A549 (cell line): ENCODE measurements around the gene CLCNKB. TPM values are rescaled to one million over a fixed set of nuclear protein-coding genes. Genes with fewer than 3 reads are reported as not detected.
"Not testable (repeated sequence)": the region's sequence is repeated elsewhere in the genome, so short reads cannot be mapped to it uniquely, and the experiment has no call there.

ENCODE experiments used
- ATAC-seq, 2 experiments: fragments of 200-7000 bp in 1 of 2; fragments of >200 bp in 1 of 2; cut with Nextera tagmentation in 1 of 2; cut with Tn5 transposase in 1 of 2; 3 replicates each; pipeline versions ENCODE4 v1.8.0 to v1.9.1; 2018 to 2020; ENCODE audit warnings: mild to moderate bottlenecking in 1 of 2, moderate library complexity in 1 of 2
- CTCF ChIA-PET: fragments of 300-600 bp; sonication (Branson Sonifier 250); formaldehyde crosslinking; extraction: SDS; loops from one replicate; lab custom pipeline; 2021; ENCODE audit warnings: antibody characterized with exemption, inconsistent platforms; lab: Yijun Ruan, JAX
- POLR2A ChIA-PET: fragments of 350-600 bp; formaldehyde crosslinking; extraction: SDS; loops from one replicate; lab custom pipeline; 2021; ENCODE audit warnings: antibody characterized with exemption, inconsistent platforms; lab: Yijun Ruan, JAX
- DNase-seq, 2 experiments: peaks; one replicate each; pipeline versions ENCODE4 v3.0.0 to v3.0.0-alpha.2; 2011 to 2016; ENCODE audit warnings: low read depth in 1 of 2, low spot score in 1 of 2
- FAIRE-seq: peaks from 2 replicates; lab custom pipeline; 2011; peaks lifted over from hg19 to GRCh38; lab: Jason Lieb, UNC
- H3K27ac ChIP-seq, 2 experiments: fragments of >200 bp; sonication (Bioruptor Twin); formaldehyde crosslinking; 3 replicates each; pipeline ENCODE4 v1.5.1; 2016 to 2017
- H3K4me1 ChIP-seq: fragments of >200 bp; sonication (Bioruptor Twin); formaldehyde crosslinking; 3 replicates; pipeline ENCODE4 v1.6.1; 2016
- H3K4me2 ChIP-seq: fragments of >200 bp; sonication (Bioruptor Twin); formaldehyde crosslinking; 3 replicates; pipeline ENCODE4 v1.6.1; 2016
- H3K4me3 ChIP-seq: fragments of >200 bp; sonication (Bioruptor Twin); formaldehyde crosslinking; 3 replicates; pipeline ENCODE4 v1.5.1; 2016
- H3K9me3 ChIP-seq: fragments of >200 bp; sonication (Bioruptor Twin); formaldehyde crosslinking; 3 replicates; pipeline ENCODE4 v1.6.1; 2016
- CBX2 ChIP-seq: fragments of 200-600 bp; sonication (generic); IDR thresholded peaks from 2 replicates; pipeline ENCODE4 v1.6.1; 2016; ENCODE audit warnings: low read depth, mild to moderate bottlenecking, borderline replicate concordance
- CBX8 ChIP-seq: fragments of 200-600 bp; sonication (generic); IDR thresholded peaks from 2 replicates; pipeline ENCODE4 v1.6.1; 2016
- CEBPB ChIP-seq, 2 experiments: fragments of >200 bp in 1 of 2; sonication (Bioruptor Twin) in 1 of 2; formaldehyde crosslinking in 1 of 2; IDR thresholded peaks; 2 replicates each; pipeline ENCODE4 v1.6.1; 2012 to 2016
- CHD2 ChIP-seq: fragments of 150-350 bp; IDR thresholded peaks from 2 replicates; pipeline ENCODE4 v1.6.1; 2014; ENCODE audit warnings: low read length; ENCODE audit not compliant: partially characterized antibody
- CHD4 ChIP-seq: fragments of 200-600 bp; sonication (generic); IDR thresholded peaks from 2 replicates; pipeline ENCODE4 v1.6.1; 2016; ENCODE audit warnings: antibody characterized with exemption, mild to moderate bottlenecking, borderline replicate concordance
- CTCF ChIP-seq: fragments of >200 bp; sonication (Bioruptor Twin); formaldehyde crosslinking; IDR thresholded peaks from 3 replicates; pipeline ENCODE4 v1.5.1; 2016
- FOSL2 ChIP-seq, 2 experiments: fragments of 450-650 bp in 1 of 2; fragments of >200 bp in 1 of 2; sonication (Bioruptor Twin) in 1 of 2; formaldehyde crosslinking; IDR thresholded peaks; 2 replicates each; pipeline versions ENCODE4 v1.5.0 to v1.6.1; 2016 to 2020; ENCODE audit warnings: mild to moderate bottlenecking in 1 of 2, moderate library complexity in 1 of 2
- HDAC2 ChIP-seq: fragments of 200-600 bp; sonication (generic); IDR thresholded peaks from 2 replicates; pipeline ENCODE4 v1.6.1; 2016
- HEYL ChIP-seq: fragments of 250-450 bp; sonication (Bioruptor Pico); IDR thresholded peaks from 2 replicates; pipeline ENCODE4 v1.8.0; 2021; ENCODE audit warnings: mild to moderate bottlenecking, moderate library complexity
- HOXA7 ChIP-seq: fragments of 250-450 bp; sonication (Bioruptor Pico); IDR thresholded peaks from 2 replicates; pipeline ENCODE4 v1.5.0; 2020; ENCODE audit warnings: mild to moderate bottlenecking, moderate library complexity
- HOXB5 ChIP-seq: fragments of 250-450 bp; sonication (Bioruptor Pico); IDR thresholded peaks from 2 replicates; pipeline ENCODE4 v1.5.0; 2020; ENCODE audit warnings: mild to moderate bottlenecking, moderate library complexity
- JUN ChIP-seq, 2 experiments: fragments of >200 bp; sonication (Bioruptor Twin); formaldehyde crosslinking; IDR thresholded peaks; 2 replicates in 1 of 2; 3 replicates in 1 of 2; pipeline ENCODE4 v1.6.1; 2016 to 2017
- PHF8 ChIP-seq: fragments of 200-600 bp; sonication (generic); IDR thresholded peaks from 2 replicates; pipeline ENCODE4 v1.6.1; 2016; ENCODE audit warnings: low read depth, mild to moderate bottlenecking, antibody characterized with exemption, moderate library complexity, borderline replicate concordance
- POLR2A ChIP-seq: IDR thresholded peaks from 2 replicates; pipeline ENCODE4 v1.6.1; 2012; ENCODE audit warnings: mild to moderate bottlenecking, low read length
- RCOR1 ChIP-seq: fragments of 150-350 bp; IDR thresholded peaks from 2 replicates; pipeline ENCODE4 v1.6.1; 2014; ENCODE audit warnings: antibody characterized with exemption, low read length, low read depth
- SMC3 ChIP-seq: fragments of >200 bp; sonication (Bioruptor Twin); formaldehyde crosslinking; IDR thresholded peaks from 3 replicates; pipeline ENCODE4 v1.6.1; 2018; ENCODE audit warnings: inconsistent platforms
- ZNF302 ChIP-seq: fragments of 250-450 bp; sonication (Bioruptor Pico); IDR thresholded peaks from 2 replicates; pipeline ENCODE4 v1.9.0; 2021; ENCODE audit warnings: inconsistent platforms, mild to moderate bottlenecking, moderate library complexity
- WGBS: methylation state at CpG from one replicate; pipeline ENCODE4 v1.1.6; 2017; ENCODE audit errors: missing lambda C conversion rate; 5-methylcytosine and 5-hydroxymethylcytosine counted together
- polyA plus RNA-seq, 4 experiments: library from polyadenylated mRNA; depleted of rRNA in 3 of 4; stranded (reverse); fragments of >200 nt; fragmentation: RNase III in 1 of 4; extraction: RNeasy Plus Mini Kit Qiagen cat#74134 plus additional on column Dnase treatment in 1 of 4; gene quantifications; 2 replicates in 3 of 4; 3 replicates in 1 of 4; pipeline ENCODE4 v1.2.3, GENCODE V29; 2011 to 2017

The CLCNKB gene
- polyA plus RNA-seq, 2 of the 4 experiments (the other 2 are of a cell fraction), result 0.08 to 0.14 TPM

- WGBS, result 67% methylated on average over 5 of the region's 9 CpGs
- ChIA-PET POLR2A (no interaction called here), CTCF (interaction anchor here (1.0 to 1.4 kb wide), 3 partner anchors 10 to 32 kb away, joined by 3 to 5 read pairs (median 4); no protein-coding TSS in a partner anchor)
- TF ChIP-seq HOXB5 (CRISPR knock-in tag) (no peak), CBX8 (no peak), HDAC2 (no peak), CHD4 (no peak), SMC3 (no peak), PHF8 (no peak), CTCF (no peak), JUN (IDR thresholded peaks at IDR 0.05) (no peak)
- Histone ChIP-seq H3K4me3 (no peak overlapping the region), H3K9me3 (no peaks in the 10 kb centered on the region), H3K4me1 (no peaks in the 10 kb centered on the region), H3K4me2 (no peak overlapping the region), H3K27ac (no peak overlapping the region)
- no peak for FAIRE-seq
- DNase-seq, result no peak
- ATAC-seq, result peak in 1 of 2 experiments; percentile 45; a peak in 2 of 6 replicates
Measured at GRCh38 chr1:16042096-16042495, 1.5 kb upstream of the CLCNKB start.

DNA sequence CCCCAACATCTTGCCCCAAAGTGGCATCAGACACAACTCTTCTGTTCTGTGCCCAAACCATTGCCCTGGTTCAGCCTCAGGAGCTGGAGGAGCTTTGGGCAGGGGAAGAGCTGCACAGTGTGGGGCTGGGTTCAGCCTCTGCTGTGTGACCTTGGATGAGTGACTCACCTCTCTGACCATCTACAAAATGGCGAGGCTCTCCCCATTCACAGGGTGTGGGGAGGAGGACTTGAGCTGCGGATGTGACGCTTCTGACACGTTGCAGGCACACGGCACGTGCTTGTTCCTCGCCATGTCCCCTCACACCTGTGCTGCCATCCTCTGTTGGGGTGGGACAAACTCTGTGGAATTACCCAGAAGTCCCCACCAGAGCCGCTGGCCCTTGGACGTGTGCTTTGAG lies 928 bp upstream of the CLCNKB start:
- H3K4me2 ChIP-seq, FAIRE-seq, H3K4me3 ChIP-seq, DNase-seq, H3K27ac ChIP-seq, H3K4me1 ChIP-seq, H3K9me3 ChIP-seq, POLR2A ChIA-PET: not testable (repeated sequence)
- CTCF ChIA-PET, result interaction anchor here (1.4 kb wide), 1 partner anchor 33 kb away, joined by 4 read pairs; no protein-coding TSS in a partner anchor
- WGBS, result 60% methylated on average over 4 of the region's 9 CpGs
- ATAC-seq, result peak; percentile 20 to 23; a peak in 1 of 6 replicates

- POLR2A ChIA-PET, result no interaction called here
- no peak overlapping the region for H3K27ac ChIP-seq
- WGBS, result 83% methylated on average over 1 of the region's 5 CpGs
- TF ChIP-seq CEBPB (IDR thresholded peaks at IDR 0.05) (no peak), CBX2 (no peak), RCOR1 (no peak), POLR2A (no peak), CHD4 (no peak)
- TF ChIP-seq, all 56 proteins: peak for 0
- H3K4me2 ChIP-seq, result no peak overlapping the region
- FAIRE-seq (no peak), ATAC-seq (no peak), DNase-seq (no peak)
- CTCF ChIA-PET, result interaction anchor here (1.0 to 3.2 kb wide), 4 partner anchors 10 to 35 kb away, joined by 4 to 18 read pairs (median 5); partner anchors contain the start of gene FAM131C
- no peaks in the 10 kb centered on the region; the same call in 2 of the 3 replicates for H3K4me1 ChIP-seq
- no peaks in the 10 kb centered on the region for H3K9me3 ChIP-seq
- no peak overlapping the region for H3K4me3 ChIP-seq
Measured at GRCh38 chr1:16043950-16044349, 368 bp downstream of the CLCNKB start.

DNA sequence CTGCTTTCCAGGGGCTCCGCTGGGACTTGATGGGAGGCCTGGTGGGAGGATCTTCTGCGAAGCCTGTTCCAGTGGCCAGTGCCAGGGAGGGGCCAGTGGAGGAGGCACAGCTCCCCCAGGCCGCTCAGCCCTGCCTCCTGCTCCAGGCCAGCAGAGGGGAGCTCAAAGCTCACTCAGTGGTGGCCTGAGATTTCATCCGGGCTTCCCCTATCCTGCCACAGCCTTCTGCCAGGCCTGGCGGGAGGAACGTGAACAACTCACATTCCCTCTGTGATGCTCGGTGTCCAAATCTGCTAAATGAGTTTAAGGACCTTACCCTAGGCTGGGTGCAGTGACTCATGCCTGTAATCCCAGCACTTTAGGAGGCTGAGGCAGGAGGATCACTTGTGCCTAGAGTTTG lies 3.3 kb downstream of the CLCNKB start:
- ATAC-seq (peak in 1 of 2 experiments; percentile 43; a peak in 3 of 6 replicates), FAIRE-seq (no peak), DNase-seq (no peak)
- Histone ChIP-seq H3K9me3 (no peaks in the 10 kb centered on the region), H3K4me1 (no peaks in the 10 kb centered on the region; the same call in 2 of the 3 replicates), H3K4me2 (no peak overlapping the region), H3K4me3 (no peak overlapping the region), H3K27ac (no peak overlapping the region)
- ChIA-PET POLR2A (no interaction called here), CTCF (interaction anchor here (0.9 to 1.6 kb wide), 4 partner anchors 9 to 44 kb away, joined by 3 to 8 read pairs (median 4); partner anchors contain the start of gene FAM131C)
- WGBS, result 90% methylated on average over 2 of the region's 7 CpGs
- no peak for TF ChIP-seq FOSL2 (IDR thresholded peaks at IDR 0.05)
- TF ChIP-seq FOSL2 (CRISPR knock-in tag; IDR thresholded peaks at IDR 0.05), result 0 out of 2 replicates have a peak, but pooled peaks have one; percentile 11
- no peak for TF ChIP-seq ZNF302
- no peak for TF ChIP-seq HOXA7
- TF ChIP-seq CHD2, result no peak
- TF ChIP-seq HEYL (CRISPR knock-in tag), result no peak
